Karpas-422 (cell line): ENCODE measurements around the gene OSBP2. TPM values are rescaled to one million over a fixed set of nuclear protein-coding genes. Genes with fewer than 3 reads are reported as not detected.
"Not testable (repeated sequence)": the region's sequence is repeated elsewhere in the genome, so short reads cannot be mapped to it uniquely, and the experiment has no call there.

Experiments used
- DNase-seq: peaks from one replicate; pipeline ENCODE4 v3.0.0-alpha.2; 2015
- H2AFZ ChIP-seq: fragments of 200-600 bp; sonication (generic); 2 replicates; pipeline ENCODE4 v1.6.1; 2014; ENCODE audit warnings: antibody characterized with exemption, low read length, mixed read lengths
- H3K27ac ChIP-seq: fragments of 200-600 bp; sonication (generic); 2 replicates; pipeline ENCODE4 v1.5.1; 2014; ENCODE audit warnings: mild to moderate bottlenecking, low read length, moderate library complexity
- H3K27me3 ChIP-seq: fragments of 200-600 bp; sonication (generic); 2 replicates; pipeline ENCODE4 v1.6.1; 2014; ENCODE audit warnings: low read length, mixed read lengths
- H3K36me3 ChIP-seq: fragments of 200-600 bp; sonication (generic); 2 replicates; pipeline ENCODE4 v1.6.1; 2014; ENCODE audit warnings: low read length, mixed read lengths; ENCODE audit not compliant: insufficient read depth
- H3K4me1 ChIP-seq: fragments of 200-600 bp; sonication (generic); 2 replicates; pipeline ENCODE4 v1.6.1; 2014; ENCODE audit warnings: mild to moderate bottlenecking, low read length, mixed read lengths
- H3K4me2 ChIP-seq: fragments of 200-600 bp; sonication (generic); 2 replicates; pipeline ENCODE4 v1.6.1; 2014; ENCODE audit warnings: low read length, low read depth, mild to moderate bottlenecking; ENCODE audit not compliant: poor library complexity, severe bottlenecking
- H3K4me3 ChIP-seq: fragments of 200-600 bp; sonication (generic); 2 replicates; pipeline ENCODE4 v1.5.1; 2014; ENCODE audit warnings: mild to moderate bottlenecking, antibody characterized with exemption, low read length, mixed read lengths
- H3K79me2 ChIP-seq: fragments of 200-600 bp; sonication (generic); 2 replicates; pipeline ENCODE4 v1.6.1; 2014; ENCODE audit warnings: mild to moderate bottlenecking, low read length, mixed read lengths
- H3K9ac ChIP-seq: fragments of 200-600 bp; sonication (generic); 2 replicates; pipeline ENCODE4 v1.6.0; 2014; ENCODE audit warnings: low read length
- H3K9me2 ChIP-seq: fragments of 200-600 bp; sonication (generic), shearing (Covaris generic); replicated peaks from 2 replicates; pipeline ENCODE4 v1.6.0; 2014; ENCODE audit warnings: mild to moderate bottlenecking, low read length, moderate library complexity; ENCODE audit not compliant: insufficient read depth
- H3K9me3 ChIP-seq: fragments of 300-700, 200-600 bp; sonication (generic); 2 replicates; pipeline ENCODE4 v1.6.1; 2014; ENCODE audit warnings: low read length, mixed read lengths
- H4K20me1 ChIP-seq: fragments of 200-600 bp; sonication (generic); 2 replicates; pipeline ENCODE4 v1.6.1; 2014; ENCODE audit warnings: mild to moderate bottlenecking, antibody characterized with exemption, low read length, low read depth; ENCODE audit not compliant: insufficient read depth
- total RNA-seq: library from RNA; depleted of rRNA; stranded (reverse); fragments of >200 nt; shearing (Covaris generic); gene quantifications from 2 replicates; pipeline ENCODE4 v1.2.3, GENCODE V29; 2014; ENCODE audit warnings: low replicate concordance

Gene OSBP2
- total RNA-seq, 1 experiment from 2014 or later = 0.07 TPM

DNA sequence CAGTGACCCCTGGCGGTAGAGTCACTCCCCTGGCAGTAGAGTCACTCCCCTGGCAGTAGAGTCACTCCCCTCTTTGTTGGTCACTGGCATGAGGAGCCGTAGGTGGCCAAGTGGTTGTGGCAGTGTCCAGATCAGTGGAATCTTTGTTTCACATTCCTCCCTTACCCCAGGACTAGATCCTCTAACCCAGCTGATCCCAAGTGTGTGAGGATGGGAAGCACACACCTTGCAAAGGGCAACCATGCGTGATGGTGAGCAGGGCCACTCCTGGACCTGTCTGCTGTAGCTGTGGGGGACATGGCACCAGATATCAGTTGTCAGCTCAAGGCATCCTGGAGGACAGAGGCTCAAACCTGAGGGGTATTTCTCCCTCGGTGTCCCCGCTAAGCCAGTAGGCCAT lies 37.8 kb downstream of the OSBP2 start:
- Histone ChIP-seq H4K20me1 (no peaks in the 10 kb centered on the region), H3K36me3 (no peaks in the 10 kb centered on the region), H3K4me2 (no peak overlapping the region), H3K9ac (no peak overlapping the region), H3K27ac (no peak overlapping the region), H3K4me3 (no peak overlapping the region), H3K27me3 (no peaks in the 10 kb centered on the region), H3K79me2 (no peaks in the 10 kb centered on the region), H3K9me2 (no peaks in the 10 kb centered on the region), H3K4me1 (peaks cover 3% of the 10 kb centered on the region; the same call in 1 of the 2 replicates), H2AFZ (no peak overlapping the region), H3K9me3 (no peaks in the 10 kb centered on the region)
- no peak for DNase-seq

- Histone ChIP-seq H3K27ac (no peak overlapping the region), H3K9ac (no peak overlapping the region), H3K9me2 (no peaks in the 10 kb centered on the region), H3K4me2 (no peak overlapping the region), H3K4me3 (no peak overlapping the region), H3K79me2 (no peaks in the 10 kb centered on the region), H2AFZ (no peak overlapping the region), H3K36me3 (no peaks in the 10 kb centered on the region), H3K4me1 (peaks cover 3% of the 10 kb centered on the region; the same call in 1 of the 2 replicates), H4K20me1 (no peaks in the 10 kb centered on the region), H3K9me3 (no peaks in the 10 kb centered on the region), H3K27me3 (no peaks in the 10 kb centered on the region)
- DNase-seq = peak; percentile 46
Observed at GRCh38 chr22:30733181-30733631, 38.5 kb downstream of the OSBP2 start.

DNA sequence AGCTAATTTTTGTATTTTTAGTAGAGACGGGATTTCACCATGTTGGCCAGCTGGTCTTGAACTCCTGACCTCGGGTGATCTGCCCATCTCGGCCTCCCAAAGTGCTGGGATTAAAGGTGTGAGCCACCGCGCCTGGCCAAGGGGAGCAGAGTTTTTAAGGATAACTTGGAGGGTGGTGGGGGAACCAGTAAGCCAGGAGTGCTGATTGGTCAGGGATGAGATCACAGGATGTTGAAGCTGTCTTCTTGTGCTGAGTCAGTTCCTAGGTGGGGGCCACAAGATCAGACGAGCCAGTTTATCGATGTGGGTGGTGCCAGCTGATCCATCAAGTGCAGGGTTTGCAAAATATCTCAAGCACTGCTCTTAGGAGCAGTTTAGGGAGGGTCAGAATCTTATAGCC lies 45.3 kb downstream of the OSBP2 start:
- not testable (repeated sequence) for H3K9me2 ChIP-seq, H3K79me2 ChIP-seq, H3K4me3 ChIP-seq, H3K27me3 ChIP-seq, H3K4me2 ChIP-seq, H3K27ac ChIP-seq, H2AFZ ChIP-seq, H3K36me3 ChIP-seq, H4K20me1 ChIP-seq, DNase-seq, H3K9me3 ChIP-seq, H3K9ac ChIP-seq, H3K4me1 ChIP-seq

DNA sequence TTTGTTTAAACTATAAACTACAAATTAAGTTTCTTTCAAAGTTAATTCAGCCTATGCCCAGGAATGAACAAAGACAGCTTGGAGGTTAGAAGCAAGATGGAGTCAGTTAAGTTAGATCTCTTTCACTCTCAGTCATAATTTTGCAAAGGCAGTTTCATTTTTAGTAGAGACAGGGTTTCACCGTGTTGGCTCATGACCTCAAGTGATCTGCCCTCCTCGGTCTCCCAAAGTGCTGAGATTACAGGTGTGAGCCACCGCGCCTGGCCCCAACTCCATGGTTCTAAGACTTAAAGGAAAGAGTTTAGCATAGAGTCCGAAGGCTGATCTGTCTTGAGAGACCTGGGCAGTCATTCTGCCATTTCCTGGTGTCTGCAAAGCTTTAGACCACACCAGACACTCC lies 45.8 kb downstream of the OSBP2 start:
- H3K79me2 ChIP-seq, H4K20me1 ChIP-seq, H2AFZ ChIP-seq, H3K4me3 ChIP-seq, H3K36me3 ChIP-seq, H3K9me2 ChIP-seq, H3K27me3 ChIP-seq, DNase-seq, H3K4me2 ChIP-seq, H3K27ac ChIP-seq, H3K9me3 ChIP-seq, H3K4me1 ChIP-seq: not testable (repeated sequence)
- H3K9ac ChIP-seq = 0 out of 2 replicates have a peak overlapping the region, but pooled peaks have one; percentile 9

DNA sequence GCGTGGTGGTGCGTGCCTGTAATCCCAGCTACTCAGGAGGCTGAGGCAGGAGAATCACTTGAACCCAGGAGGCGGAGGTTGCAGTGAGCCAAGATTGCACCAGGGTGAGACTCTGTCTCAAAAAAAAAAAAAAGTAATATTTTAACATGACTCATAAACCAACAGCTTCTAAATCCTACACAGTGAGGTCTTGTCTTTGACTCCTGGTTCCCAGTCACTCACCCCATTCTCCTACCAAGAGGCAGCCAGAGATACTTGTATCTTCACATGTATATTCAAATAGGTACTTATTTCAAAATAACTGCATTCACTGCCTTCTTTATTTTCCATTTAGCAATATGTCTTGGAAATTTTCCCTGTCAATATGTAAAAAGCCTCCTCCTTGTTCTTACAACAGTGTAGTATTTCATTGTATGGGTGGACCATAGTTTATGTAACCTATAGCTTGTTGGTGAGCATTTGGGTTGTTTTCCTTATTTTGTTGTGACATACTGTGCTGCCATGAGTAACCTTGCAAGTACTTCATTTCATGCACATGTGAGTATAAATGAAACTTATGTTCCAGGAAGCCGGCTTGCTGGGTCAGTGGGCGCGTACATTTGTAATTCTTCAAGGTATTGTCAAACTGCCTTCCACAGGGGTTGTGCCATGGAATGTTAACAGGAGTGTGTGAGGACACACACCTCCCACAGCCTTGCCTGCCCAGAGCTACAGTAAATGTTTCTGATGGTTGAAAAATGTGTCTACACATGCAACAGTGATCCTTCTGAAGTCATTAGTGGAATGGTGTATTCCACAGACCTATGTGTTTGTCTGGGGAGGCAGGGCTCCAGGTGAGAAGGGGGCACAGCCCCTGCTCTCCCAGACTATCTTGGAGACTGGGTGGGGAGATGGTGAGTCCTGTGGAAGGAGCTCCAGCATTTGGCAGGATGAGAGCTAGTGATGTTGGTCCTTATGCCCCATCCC lies 47.9 kb downstream of the OSBP2 start:
- H3K79me2 ChIP-seq = no peaks in the 10 kb centered on the region
- H4K20me1 ChIP-seq = no peaks in the 10 kb centered on the region
- no peaks in the 10 kb centered on the region for H3K9me2 ChIP-seq
- no peaks in the 10 kb centered on the region for H3K36me3 ChIP-seq
- no peak for DNase-seq
- H3K9ac ChIP-seq = no peak overlapping the region
- no peak overlapping the region for H2AFZ ChIP-seq
- H3K27ac ChIP-seq = no peak overlapping the region
- no peaks in the 10 kb centered on the region for H3K27me3 ChIP-seq
- no peaks in the 10 kb centered on the region for H3K9me3 ChIP-seq
- no peak overlapping the region for H3K4me2 ChIP-seq
- H3K4me1 ChIP-seq = no peaks in the 10 kb centered on the region
- H3K4me3 ChIP-seq = no peak overlapping the region

DNA sequence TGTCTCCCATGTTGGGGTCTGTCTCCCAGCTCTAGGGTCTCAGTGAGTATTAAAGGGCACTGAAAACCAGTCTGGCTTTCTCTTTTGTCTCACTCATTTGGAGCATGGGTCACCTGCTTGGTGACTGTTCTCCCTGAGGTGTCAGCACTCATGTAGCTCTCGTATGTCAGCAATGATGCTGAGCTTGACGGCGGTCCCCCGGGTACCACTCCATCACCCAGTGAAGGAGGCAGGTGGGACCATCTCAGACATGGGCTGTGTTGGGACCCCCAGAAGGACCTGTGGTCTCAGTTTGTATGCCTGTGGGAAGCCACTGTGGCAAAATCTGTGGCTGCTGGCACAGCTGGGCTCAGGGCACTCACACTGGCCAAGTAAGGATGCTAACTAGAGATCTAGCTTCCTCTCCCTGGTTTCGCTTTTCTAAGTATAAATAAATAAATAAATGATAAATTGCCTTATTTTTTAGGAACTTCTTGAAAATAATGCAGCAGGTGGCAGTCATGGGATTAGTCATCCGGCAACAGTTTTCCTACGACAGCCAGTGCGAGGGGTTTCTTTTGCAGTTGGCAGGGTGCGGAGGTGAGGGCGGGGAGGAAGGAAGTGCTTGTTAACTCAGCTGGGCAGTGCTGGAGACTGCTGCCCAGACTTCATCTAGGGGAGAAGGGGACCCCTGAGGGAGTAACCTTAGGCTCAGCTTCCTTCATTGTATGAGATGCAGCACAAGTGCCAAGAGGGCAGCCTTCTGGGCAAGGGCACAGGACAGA lies 48.8 kb downstream of the OSBP2 start:
- DNase-seq = no peak

GRCh38 chr22:30744224-30744623 lies 49.5 kb downstream of the OSBP2 start:
- no peak for DNase-seq
- Histone ChIP-seq H3K36me3 (no peaks in the 10 kb centered on the region), H3K4me1 (no peaks in the 10 kb centered on the region), H3K27me3 (no peaks in the 10 kb centered on the region), H3K27ac (no peak overlapping the region), H3K4me2 (no peak overlapping the region), H3K9me2 (no peaks in the 10 kb centered on the region), H3K9me3 (no peaks in the 10 kb centered on the region), H2AFZ (no peak overlapping the region), H3K4me3 (no peak overlapping the region), H3K9ac (no peak overlapping the region), H4K20me1 (no peaks in the 10 kb centered on the region), H3K79me2 (no peaks in the 10 kb centered on the region)

More for the DNA sequence above, 48.8 kb downstream of the OSBP2 start:
- H4K20me1 ChIP-seq = no peaks in the 10 kb centered on the region
- H3K9me3 ChIP-seq = no peaks in the 10 kb centered on the region
- no peaks in the 10 kb centered on the region for H3K9me2 ChIP-seq
- H3K4me3 ChIP-seq = no peak overlapping the region
- H3K27ac ChIP-seq = no peak overlapping the region
- H3K4me2 ChIP-seq = no peak overlapping the region
- H3K4me1 ChIP-seq = no peaks in the 10 kb centered on the region
- H3K9ac ChIP-seq = no peak overlapping the region
- no peaks in the 10 kb centered on the region for H3K79me2 ChIP-seq
- no peak overlapping the region for H2AFZ ChIP-seq
- no peaks in the 10 kb centered on the region for H3K36me3 ChIP-seq
- no peaks in the 10 kb centered on the region for H3K27me3 ChIP-seq

DNA sequence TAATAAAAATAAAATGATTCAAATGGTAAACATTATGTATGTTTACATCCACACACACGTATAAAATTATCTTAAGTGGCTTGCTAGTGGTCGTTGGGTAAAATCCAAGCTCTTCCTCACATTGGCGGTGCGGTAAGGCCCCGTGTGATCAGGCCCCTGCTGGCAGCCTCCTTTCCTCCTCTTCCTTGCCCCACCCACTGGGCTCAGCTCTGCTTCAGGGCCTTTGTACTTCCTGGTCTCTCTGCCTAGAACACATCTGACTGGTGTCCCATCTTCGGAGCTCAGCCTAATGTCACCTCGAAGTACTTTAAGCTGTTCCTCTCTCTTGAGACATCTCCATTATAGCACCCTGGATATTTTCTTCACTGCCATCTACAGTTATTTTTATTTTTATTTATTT lies 52.8 kb downstream of the OSBP2 start:
- Histone ChIP-seq H3K4me1 (no peaks in the 10 kb centered on the region), H2AFZ (no peak overlapping the region), H3K4me3 (no peak overlapping the region), H3K9me3 (no peaks in the 10 kb centered on the region), H4K20me1 (no peaks in the 10 kb centered on the region), H3K9ac (no peak overlapping the region), H3K36me3 (no peaks in the 10 kb centered on the region), H3K79me2 (no peaks in the 10 kb centered on the region), H3K9me2 (no peaks in the 10 kb centered on the region), H3K27me3 (no peaks in the 10 kb centered on the region), H3K27ac (no peak overlapping the region), H3K4me2 (no peak overlapping the region)
- DNase-seq = no peak
